C4-2B (cell line): ENCODE data around the gene LARGE1.
A peak's percentile ranks its signal among the peaks of the same experiment; 100 is the strongest.
"Not testable (repeated sequence)": the region's sequence is repeated elsewhere in the genome, so short reads cannot be mapped to it uniquely, and the experiment has no call there.

Experiments used
- H3K27ac ChIP-seq: fragments of 450-650 bp; 2 replicates; pipeline ENCODE4 v1.5.1; 2017
- CTCF ChIP-seq: fragments of 450-650 bp; conservative IDR thresholded peaks from 2 replicates; pipeline ENCODE4 v1.5.1; 2017; ENCODE audit warnings: mild to moderate bottlenecking
- ZFX ChIP-seq: fragments of 450-650 bp; IDR thresholded peaks from 2 replicates; pipeline ENCODE4 v1.6.1; 2017

LARGE1 gene

GRCh38 chr22:33860386-33860785 lies 59.9 kb downstream of the LARGE1 start:
- H3K27ac ChIP-seq = no peak overlapping the region
- TF ChIP-seq CTCF (no peak), ZFX (no peak)

- TF ChIP-seq CTCF (no peak), ZFX (no peak)
- H3K27ac ChIP-seq = no peak overlapping the region
Observed at GRCh38 chr22:33859311-33859710, 61.0 kb downstream of the LARGE1 start.

GRCh38 chr22:33858653-33859052 lies 61.6 kb downstream of the LARGE1 start:
- not testable (repeated sequence) for H3K27ac ChIP-seq

GRCh38 chr22:33857767-33858166 lies 62.5 kb downstream of the LARGE1 start:
- not testable (repeated sequence) for H3K27ac ChIP-seq

- TF ChIP-seq ZFX = no peak
- no peak for TF ChIP-seq CTCF
Observed at GRCh38 chr22:33854724-33855123, 65.6 kb downstream of the LARGE1 start.

GRCh38 chr22:33853200-33854097 lies 66.8 kb downstream of the LARGE1 start:
- TF ChIP-seq CTCF (no peak), ZFX (no peak)
- peak overlapping the region; percentile 63 for H3K27ac ChIP-seq

More at GRCh38 chr22:33854724-33855123, 65.6 kb downstream of the LARGE1 start:
- no peak overlapping the region for H3K27ac ChIP-seq

GRCh38 chr22:33851821-33852384 lies 68.4 kb downstream of the LARGE1 start:
- TF ChIP-seq ZFX = no peak
- TF ChIP-seq CTCF = no peak
- H3K27ac ChIP-seq = 0 out of 2 replicates have a peak overlapping the region, but pooled peaks have one; percentile 11

GRCh38 chr22:33851240-33851639 lies 69.0 kb downstream of the LARGE1 start:
- no peak for TF ChIP-seq ZFX
- TF ChIP-seq CTCF = no peak
- no peak overlapping the region for H3K27ac ChIP-seq
